Thyroid gland (tissue), 4 donors: ENCODE results near the gene TRIB2.

Experiments used
- POLR2A ChIP-seq, 2 donors: fragments of 450-650 bp; IDR thresholded peaks; one replicate each; pipeline ENCODE4 v1.6.1; 2017; ENCODE audit warnings: antibody characterized with exemption in 2 of 2, mild to moderate bottlenecking in 2 of 2, moderate library complexity in 1 of 2
- TF ChIP-seq, protein P1 (sequence below), 6 experiments: fragments of 200-600 bp in 3 of 6; fragments of 450-650 bp in 3 of 6; sonication (generic) in 3 of 6; IDR thresholded peaks; one replicate each; pipeline ENCODE4 v1.5.1; 2016 to 2019; ENCODE audit warnings: antibody characterized with exemption in 6 of 6, mild to moderate bottlenecking in 2 of 6, inconsistent platforms in 1 of 6, moderate library complexity in 1 of 6

DNA sequence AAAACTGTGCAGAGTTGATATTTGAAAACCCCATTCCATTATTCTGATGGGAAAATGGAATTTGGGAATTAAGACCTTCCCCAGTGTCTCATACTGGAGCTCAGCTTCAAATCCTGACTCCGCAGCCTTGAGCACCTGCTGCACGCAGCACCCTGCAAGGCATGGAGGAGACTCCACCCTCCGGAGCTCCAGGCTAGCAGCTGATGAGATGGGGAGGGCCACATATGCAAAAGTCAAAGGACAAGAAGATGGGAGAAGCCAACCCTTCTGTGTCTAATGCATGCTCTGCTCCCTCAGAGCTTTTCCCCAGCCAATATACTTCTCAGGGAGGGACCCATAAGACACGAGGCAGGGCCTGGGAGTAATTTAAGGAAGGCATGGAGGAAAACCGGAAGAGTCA lies 34.7 kb upstream of the TRIB2 start:
- no peak for TF ChIP-seq POLR2A (IDR thresholded peaks at IDR 0.05)
- TF ChIP-seq, protein P1, sequence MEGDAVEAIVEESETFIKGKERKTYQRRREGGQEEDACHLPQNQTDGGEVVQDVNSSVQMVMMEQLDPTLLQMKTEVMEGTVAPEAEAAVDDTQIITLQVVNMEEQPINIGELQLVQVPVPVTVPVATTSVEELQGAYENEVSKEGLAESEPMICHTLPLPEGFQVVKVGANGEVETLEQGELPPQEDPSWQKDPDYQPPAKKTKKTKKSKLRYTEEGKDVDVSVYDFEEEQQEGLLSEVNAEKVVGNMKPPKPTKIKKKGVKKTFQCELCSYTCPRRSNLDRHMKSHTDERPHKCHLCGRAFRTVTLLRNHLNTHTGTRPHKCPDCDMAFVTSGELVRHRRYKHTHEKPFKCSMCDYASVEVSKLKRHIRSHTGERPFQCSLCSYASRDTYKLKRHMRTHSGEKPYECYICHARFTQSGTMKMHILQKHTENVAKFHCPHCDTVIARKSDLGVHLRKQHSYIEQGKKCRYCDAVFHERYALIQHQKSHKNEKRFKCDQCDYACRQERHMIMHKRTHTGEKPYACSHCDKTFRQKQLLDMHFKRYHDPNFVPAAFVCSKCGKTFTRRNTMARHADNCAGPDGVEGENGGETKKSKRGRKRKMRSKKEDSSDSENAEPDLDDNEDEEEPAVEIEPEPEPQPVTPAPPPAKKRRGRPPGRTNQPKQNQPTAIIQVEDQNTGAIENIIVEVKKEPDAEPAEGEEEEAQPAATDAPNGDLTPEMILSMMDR (IDR thresholded peaks at IDR 0.05) = no peak
